ENCODE measurements around the gene SLC23A3.
A peak's percentile ranks its signal among the peaks of the same experiment; 100 is the strongest.

Gene SLC23A3

GRCh38 chr2:219169930-219170654 lies at the start of gene SLC23A3:
SLC23A3 (minus strand) TSS chr2:219170029; CDS start chr2:219169984, 45 bp downstream.
- no peak for DNase-seq

GRCh38 chr2:219218732-219219701 lies 49.2 kb upstream of the SLC23A3 start, which contains the start of gene ABCB6:
ABCB6 (minus strand) TSS chr2:219218958; CDS start chr2:219218673, 285 bp downstream.
- DNase-seq: peak; percentile 96

GRCh38 chr2:219218217-219218731 lies 48.4 kb upstream of the SLC23A3 start:
- DNase-seq: peak; percentile 80

GRCh38 chr2:219216535-219216915 lies 46.7 kb upstream of the SLC23A3 start:
- DNase-seq: no peak

GRCh38 chr2:219215871-219216534 lies 46.2 kb upstream of the SLC23A3 start:
- no peak for DNase-seq

GRCh38 chr2:219214786-219215185 lies 45.0 kb upstream of the SLC23A3 start:
- DNase-seq: no peak

GRCh38 chr2:219214141-219214540 lies 44.3 kb upstream of the SLC23A3 start:
- DNase-seq: no peak

- DNase-seq: no peak
Observed at GRCh38 chr2:219213486-219214071, 43.8 kb upstream of the SLC23A3 start.

GRCh38 chr2:219213026-219213415 lies 43.2 kb upstream of the SLC23A3 start:
- DNase-seq: no peak

GRCh38 chr2:219210886-219211362 lies 41.1 kb upstream of the SLC23A3 start:
- no peak for DNase-seq

- no peak for DNase-seq
Observed at GRCh38 chr2:219210196-219210885, 40.5 kb upstream of the SLC23A3 start.

- no peak for DNase-seq
Observed at GRCh38 chr2:219209236-219210195, 39.7 kb upstream of the SLC23A3 start.

- DNase-seq: peak; percentile 56
Observed at GRCh38 chr2:219207884-219208740, 38.3 kb upstream of the SLC23A3 start.

- no peak for DNase-seq
Observed at GRCh38 chr2:219207134-219207883, 37.5 kb upstream of the SLC23A3 start.

GRCh38 chr2:219206328-219207133 lies 36.7 kb upstream of the SLC23A3 start, which contains the start of gene ZFAND2B:
ZFAND2B (plus strand) TSS chr2:219206782; CDS start chr2:219206988, 206 bp downstream.
- DNase-seq: peak; percentile 93

GRCh38 chr2:219205981-219206327 lies 36.1 kb upstream of the SLC23A3 start:
- no peak for DNase-seq

GRCh38 chr2:219205165-219205538 lies 35.3 kb upstream of the SLC23A3 start:
- DNase-seq: no peak

Measured in EL (cell line).